Activated gamma-delta T cell (primary cell): Measurements from ENCODE around the gene OCRL.
"Not testable (repeated sequence)": the region's sequence is repeated elsewhere in the genome, so short reads cannot be mapped to it uniquely, and the experiment has no call there.

Experiments
- DNase-seq: peaks from one replicate; lab custom pipeline; 2025; lab: John Stamatoyannopoulos, UW

The OCRL gene

GRCh38 chrX:129534816-129535578, 5.1 kb upstream of the OCRL start:
- DNase-seq: no peak

GRCh38 chrX:129540722-129541184, 694 bp downstream of the OCRL start:
- DNase-seq: no peak

- no peak for DNase-seq
Measured at GRCh38 chrX:129544780-129545179, 4.7 kb downstream of the OCRL start.

GRCh38 chrX:129545408-129545807, 5.3 kb downstream of the OCRL start:
- no peak for DNase-seq

- DNase-seq: no peak
Measured at GRCh38 chrX:129549124-129549523, 9.1 kb downstream of the OCRL start.

- no peak for DNase-seq
Measured at GRCh38 chrX:129553619-129554288, 13.7 kb downstream of the OCRL start.

GRCh38 chrX:129554816-129555215, 14.8 kb downstream of the OCRL start:
- not testable (repeated sequence) for DNase-seq

GRCh38 chrX:129556806-129557315, 16.8 kb downstream of the OCRL start:
- DNase-seq: no peak

GRCh38 chrX:129557844-129558480, 17.9 kb downstream of the OCRL start:
- no peak for DNase-seq

- no peak for DNase-seq
Measured at GRCh38 chrX:129559783-129560182, 19.7 kb downstream of the OCRL start.

GRCh38 chrX:129561453-129561852, 21.4 kb downstream of the OCRL start:
- no peak for DNase-seq

- DNase-seq: not testable (repeated sequence)
Measured at GRCh38 chrX:129564345-129564744, 24.3 kb downstream of the OCRL start.

- DNase-seq: no peak
Measured at GRCh38 chrX:129565046-129565650, 25.1 kb downstream of the OCRL start.

GRCh38 chrX:129566073-129566472, 26.0 kb downstream of the OCRL start:
- DNase-seq: no peak

GRCh38 chrX:129568349-129568748, 28.3 kb downstream of the OCRL start:
- DNase-seq: no peak

GRCh38 chrX:129572422-129572821, 32.4 kb downstream of the OCRL start:
- DNase-seq: no peak

GRCh38 chrX:129573652-129574051, 33.6 kb downstream of the OCRL start:
- not testable (repeated sequence) for DNase-seq

- DNase-seq: no peak
Measured at GRCh38 chrX:129574214-129574613, 34.2 kb downstream of the OCRL start.

GRCh38 chrX:129576539-129576938, 36.5 kb downstream of the OCRL start:
- DNase-seq: no peak

- DNase-seq: no peak
Measured at GRCh38 chrX:129577473-129577872, 37.4 kb downstream of the OCRL start.

GRCh38 chrX:129577877-129578276, 37.8 kb downstream of the OCRL start:
- DNase-seq: no peak

- no peak for DNase-seq
Measured at GRCh38 chrX:129581904-129582303, 41.8 kb downstream of the OCRL start.
